Bone marrow (tissue), 2 donors: ENCODE measurements around the gene CHRDL2.
"Not testable (repeated sequence)": the region's sequence is repeated elsewhere in the genome, so short reads cannot be mapped to it uniquely, and the experiment has no call there.

Source experiments
- DNase-seq, 2 donors: peaks; one replicate each; lab custom pipeline; 2025; lab: John Stamatoyannopoulos, UW

CHRDL2 gene

DNA sequence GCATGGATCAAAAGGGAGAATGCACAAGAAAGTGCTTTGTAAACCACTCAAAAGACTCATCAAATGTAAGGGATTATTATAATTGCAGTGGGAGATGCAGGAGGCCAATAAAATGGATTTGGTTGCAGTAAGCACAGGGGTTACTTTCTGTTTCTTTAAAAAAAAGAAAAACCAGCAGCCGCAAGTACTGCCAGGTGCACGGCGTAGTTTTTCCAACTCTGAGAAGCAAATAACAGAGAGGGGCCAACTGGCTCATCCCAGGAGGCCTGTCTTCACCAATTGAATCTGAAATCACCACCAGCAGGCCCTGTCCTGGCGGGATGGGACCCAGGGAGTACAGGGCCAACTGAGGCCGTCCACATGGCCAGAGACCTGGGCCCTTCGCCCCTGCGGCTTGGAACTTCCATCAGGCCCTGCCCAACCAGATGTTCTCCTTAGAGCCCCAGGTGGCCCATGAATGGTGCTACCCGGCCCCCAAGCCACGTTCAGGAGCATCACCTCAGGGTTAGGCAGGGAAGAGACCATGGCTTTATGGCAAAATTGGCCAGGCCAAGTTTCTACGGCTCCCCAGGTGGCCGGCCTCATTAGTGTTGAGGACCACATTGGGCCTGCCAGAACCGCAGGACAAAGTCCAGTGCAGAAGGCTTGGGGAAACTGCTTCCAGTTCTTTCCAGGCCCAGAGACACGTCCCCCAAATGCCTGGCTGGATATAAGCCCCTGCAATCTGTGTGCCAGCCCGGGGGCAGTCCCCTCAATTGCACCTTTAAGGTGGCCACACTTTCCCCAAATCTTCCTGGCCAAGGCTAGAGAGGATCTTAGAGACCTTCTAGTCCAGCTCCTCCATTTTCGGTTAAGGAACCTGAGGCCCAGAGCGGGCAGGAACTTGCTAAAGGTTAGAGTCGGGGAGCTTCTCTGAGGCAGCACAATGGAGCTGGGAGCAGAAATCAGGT lies 61.7 kb downstream of the CHRDL2 start:
- no peak for DNase-seq

DNA sequence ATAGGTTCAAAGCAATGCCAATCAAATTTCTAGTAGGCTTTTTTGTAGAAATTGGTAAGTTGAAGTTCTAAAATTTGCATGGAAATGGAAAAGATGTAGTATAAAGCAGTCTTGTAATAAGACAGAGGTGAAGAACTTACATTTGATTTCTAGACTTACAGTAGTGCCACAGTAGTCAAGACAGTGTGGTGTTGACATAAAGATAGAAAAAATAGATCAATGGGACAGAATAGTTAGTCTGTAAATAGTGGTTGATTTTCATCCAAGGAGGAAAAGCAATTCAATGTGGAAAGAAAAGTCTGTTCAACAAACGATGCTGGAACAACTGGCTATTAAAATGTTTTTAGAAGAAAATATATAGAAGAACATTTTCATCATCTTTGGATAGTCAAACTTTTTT lies 67.9 kb downstream of the CHRDL2 start:
- DNase-seq: no peak

DNA sequence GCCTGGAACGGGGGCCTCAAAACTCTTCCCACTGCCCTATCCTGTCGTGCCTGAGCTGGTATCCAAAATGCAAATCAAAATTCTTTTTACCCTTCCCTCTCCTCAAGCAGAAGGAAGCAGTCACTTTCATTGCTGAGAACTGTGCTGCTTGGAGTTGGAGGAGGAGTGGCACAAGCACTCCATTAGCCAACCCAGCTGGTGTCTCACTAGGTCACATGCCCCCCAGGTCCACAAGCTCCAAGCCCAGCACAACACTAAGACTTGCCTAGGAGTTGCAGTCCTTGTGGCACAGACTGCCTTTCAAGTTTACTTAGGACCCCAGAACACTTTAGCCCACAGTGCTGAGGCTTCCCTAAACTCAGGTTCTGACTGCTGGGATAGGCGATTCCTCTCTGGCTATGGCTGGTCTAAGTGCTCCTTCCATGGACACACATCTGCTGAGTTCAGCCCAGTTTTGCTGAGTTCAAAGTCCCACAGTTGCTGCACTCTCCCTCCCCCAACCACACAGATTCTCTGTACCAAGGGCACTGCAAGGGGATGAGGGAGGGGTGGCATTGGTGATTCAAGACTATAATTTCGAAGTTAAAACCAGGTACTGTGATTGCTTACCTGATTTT lies 68.6 kb downstream of the CHRDL2 start:
- DNase-seq: no peak

DNA sequence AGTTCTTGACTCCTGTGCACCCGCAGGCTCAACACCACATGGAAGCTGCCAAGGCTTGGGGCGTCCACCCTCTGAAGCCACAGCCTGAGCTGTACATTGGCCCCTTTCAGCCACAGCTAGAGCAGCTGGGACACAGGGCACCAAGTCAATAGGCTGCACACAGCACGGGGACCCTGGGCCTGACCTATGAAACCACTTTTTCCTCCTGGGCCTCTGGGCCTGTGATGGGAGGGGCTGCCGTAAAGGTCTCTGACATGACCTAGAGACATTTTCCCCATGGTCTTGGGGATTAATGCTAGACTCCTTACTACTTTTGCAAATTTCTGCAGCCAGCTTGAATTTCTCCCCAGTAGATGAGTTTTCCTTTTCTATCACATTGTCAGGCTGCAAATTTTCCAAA lies 72.1 kb downstream of the CHRDL2 start:
- not testable (repeated sequence) for DNase-seq

DNA sequence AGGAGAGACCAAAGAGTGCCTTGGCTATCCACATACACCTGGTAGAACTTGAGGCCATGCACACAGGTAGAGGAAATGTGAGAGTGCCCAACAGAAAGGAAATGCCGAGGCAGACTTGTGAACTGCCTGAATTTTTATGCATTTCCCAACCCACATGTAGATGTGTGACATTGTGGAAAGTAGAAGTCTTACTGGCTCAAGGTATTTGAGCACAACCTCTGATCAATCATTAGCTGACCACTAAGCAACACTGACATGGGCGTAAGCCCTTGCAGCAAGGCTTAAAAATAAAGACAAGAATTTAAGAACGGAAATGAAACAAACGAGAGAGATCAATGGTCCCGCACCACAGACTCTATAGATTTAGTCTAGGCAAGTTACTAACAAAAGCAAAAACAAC lies 76.2 kb downstream of the CHRDL2 start:
- no peak for DNase-seq

DNA sequence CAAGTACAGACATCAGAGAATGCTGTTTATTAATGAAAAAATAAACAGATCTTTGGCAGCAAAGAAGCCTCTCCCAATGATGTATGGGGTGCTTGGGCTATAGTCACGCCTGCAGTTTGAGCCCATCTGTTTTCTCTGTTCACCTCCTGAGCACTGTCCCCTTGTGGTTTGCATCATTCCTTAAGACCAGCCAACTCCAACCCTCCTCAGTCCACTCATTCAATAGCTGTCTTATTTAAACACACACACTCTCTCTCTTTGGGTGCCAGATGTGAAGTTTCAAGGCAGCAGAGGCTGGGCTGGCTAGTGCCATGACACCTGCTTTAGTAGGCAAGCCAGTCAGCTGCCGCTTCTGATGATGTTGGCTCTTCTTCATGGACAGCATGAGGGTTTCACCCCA lies 80.7 kb downstream of the CHRDL2 start:
- DNase-seq: no peak

DNA sequence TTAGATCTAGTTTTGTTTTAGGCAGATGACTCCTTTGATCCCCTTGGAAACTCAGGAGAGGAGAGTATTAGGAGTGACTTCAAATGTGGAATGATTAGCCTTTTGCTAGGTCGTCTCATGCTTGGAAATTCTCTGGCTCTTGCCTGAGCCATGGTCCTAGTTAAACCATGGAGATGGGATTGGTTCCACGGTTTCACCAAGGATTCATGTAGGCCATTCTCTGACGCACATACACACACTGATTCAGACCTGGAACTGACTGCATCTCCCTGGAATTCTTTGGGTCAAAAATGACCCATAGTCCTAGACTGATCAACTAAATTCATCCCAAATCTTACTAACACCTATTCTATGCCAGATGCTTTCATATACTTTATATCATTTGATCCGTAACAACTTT lies 82.3 kb downstream of the CHRDL2 start:
- DNase-seq: no peak

DNA sequence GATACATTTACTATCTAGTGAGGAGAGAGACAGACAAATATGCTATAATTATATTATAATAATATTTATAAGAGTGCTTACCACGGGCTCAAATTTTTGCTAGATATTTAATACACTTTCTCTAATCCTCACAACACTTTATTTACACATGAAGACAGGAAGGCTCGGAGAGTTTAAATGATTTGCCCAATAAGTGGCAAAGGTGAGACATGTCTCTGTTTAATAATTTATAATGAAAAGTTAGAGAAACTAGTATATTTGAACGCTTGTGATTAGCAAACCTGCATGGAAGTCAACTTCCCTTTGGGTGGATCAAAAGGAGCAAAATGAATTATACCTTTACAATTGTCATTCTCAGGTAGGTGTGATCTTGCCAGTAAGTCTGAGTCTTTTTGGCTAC lies 83.4 kb downstream of the CHRDL2 start:
- DNase-seq: no peak

DNA sequence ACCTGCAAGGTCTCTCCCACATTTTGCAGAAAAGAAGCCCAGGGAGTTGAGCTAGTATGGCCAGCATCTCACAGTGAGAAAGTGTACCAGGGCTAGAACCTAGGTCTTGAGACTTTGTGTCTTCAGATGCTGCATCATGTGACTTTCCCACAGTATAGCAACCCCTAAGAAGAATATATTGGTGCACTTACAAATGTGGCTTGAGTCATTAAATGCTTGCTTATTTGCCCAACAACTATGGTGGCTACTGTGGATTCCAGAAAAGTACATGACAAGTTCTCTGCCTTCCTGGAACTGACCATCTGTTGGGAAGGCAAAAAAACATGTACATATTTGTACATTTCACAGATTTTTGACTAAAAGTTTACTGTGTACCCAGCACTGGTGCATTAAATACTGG lies 83.8 kb downstream of the CHRDL2 start:
- DNase-seq: no peak

DNA sequence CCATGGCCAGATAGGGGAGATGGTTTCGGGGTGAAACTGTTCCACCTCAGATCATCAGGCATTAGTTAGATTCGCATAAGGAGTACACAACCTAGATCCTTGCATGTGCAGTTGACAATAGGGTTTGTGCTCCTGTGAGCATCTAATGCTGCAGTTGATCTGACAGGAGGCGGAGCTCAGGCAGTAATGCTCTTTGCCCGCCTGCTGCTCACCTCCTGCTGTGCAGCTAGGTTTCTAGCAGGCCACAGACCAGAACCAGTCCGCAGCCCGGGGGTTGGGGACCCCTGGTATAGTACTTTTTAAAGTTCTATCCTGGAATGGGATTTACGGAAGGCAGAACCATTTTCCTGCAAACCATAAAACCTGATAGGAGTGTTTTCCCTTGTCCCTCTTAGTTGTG lies 84.3 kb downstream of the CHRDL2 start:
- DNase-seq: no peak
